DND-41 (cell line): Measurements from ENCODE around the gene GNG10.

Source experiments
- EZH2 ChIP-seq: IDR thresholded peaks from 3 replicates; pipeline ENCODE4 v1.6.1; 2012; ENCODE audit warnings: borderline replicate concordance, low read depth, mild to moderate bottlenecking, moderate library complexity, low read length, inconsistent platforms; ENCODE audit not compliant: severe bottlenecking
- TF ChIP-seq, protein P1 (sequence below): IDR thresholded peaks from 2 replicates; pipeline ENCODE4 v1.5.1; 2012; ENCODE audit warnings: borderline replicate concordance, low read length, moderate library complexity, mild to moderate bottlenecking; ENCODE audit not compliant: poor library complexity, severe bottlenecking; ENCODE audit errors: extremely low read depth

DNA sequence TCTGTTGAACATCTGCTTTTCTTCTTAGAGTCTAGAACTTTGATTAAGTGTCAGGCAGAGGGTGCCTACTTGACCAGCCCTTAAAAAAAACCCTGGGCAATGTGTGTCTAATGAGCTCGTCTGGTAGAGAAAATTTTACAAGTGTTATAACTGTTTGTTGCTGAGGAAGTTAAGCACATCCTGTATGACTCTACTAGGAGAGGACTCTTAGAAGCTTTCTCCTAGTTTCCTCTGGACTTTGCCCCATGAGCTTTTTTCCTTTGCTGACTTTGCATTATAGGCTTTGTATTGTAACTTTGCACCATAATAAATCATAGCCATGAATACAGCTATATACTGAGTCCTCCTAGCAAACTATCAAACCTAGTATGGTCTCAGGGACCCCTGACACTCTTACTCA lies 39.4 kb downstream of the GNG10 start:
- TF ChIP-seq, protein P1, sequence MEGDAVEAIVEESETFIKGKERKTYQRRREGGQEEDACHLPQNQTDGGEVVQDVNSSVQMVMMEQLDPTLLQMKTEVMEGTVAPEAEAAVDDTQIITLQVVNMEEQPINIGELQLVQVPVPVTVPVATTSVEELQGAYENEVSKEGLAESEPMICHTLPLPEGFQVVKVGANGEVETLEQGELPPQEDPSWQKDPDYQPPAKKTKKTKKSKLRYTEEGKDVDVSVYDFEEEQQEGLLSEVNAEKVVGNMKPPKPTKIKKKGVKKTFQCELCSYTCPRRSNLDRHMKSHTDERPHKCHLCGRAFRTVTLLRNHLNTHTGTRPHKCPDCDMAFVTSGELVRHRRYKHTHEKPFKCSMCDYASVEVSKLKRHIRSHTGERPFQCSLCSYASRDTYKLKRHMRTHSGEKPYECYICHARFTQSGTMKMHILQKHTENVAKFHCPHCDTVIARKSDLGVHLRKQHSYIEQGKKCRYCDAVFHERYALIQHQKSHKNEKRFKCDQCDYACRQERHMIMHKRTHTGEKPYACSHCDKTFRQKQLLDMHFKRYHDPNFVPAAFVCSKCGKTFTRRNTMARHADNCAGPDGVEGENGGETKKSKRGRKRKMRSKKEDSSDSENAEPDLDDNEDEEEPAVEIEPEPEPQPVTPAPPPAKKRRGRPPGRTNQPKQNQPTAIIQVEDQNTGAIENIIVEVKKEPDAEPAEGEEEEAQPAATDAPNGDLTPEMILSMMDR: no peak
- no peak for TF ChIP-seq EZH2
